ENCODE measurements around the gene CD58. TPM values are rescaled to one million over a fixed set of nuclear protein-coding genes. Genes with fewer than 3 reads are reported as not detected.
A peak's percentile ranks its signal among the peaks of the same experiment; 100 is the strongest.

CD58 gene
- polyA plus RNA-seq, 6 donors from 2014 or later: 8.6 to 14.7 (median 9.9) TPM

DNA sequence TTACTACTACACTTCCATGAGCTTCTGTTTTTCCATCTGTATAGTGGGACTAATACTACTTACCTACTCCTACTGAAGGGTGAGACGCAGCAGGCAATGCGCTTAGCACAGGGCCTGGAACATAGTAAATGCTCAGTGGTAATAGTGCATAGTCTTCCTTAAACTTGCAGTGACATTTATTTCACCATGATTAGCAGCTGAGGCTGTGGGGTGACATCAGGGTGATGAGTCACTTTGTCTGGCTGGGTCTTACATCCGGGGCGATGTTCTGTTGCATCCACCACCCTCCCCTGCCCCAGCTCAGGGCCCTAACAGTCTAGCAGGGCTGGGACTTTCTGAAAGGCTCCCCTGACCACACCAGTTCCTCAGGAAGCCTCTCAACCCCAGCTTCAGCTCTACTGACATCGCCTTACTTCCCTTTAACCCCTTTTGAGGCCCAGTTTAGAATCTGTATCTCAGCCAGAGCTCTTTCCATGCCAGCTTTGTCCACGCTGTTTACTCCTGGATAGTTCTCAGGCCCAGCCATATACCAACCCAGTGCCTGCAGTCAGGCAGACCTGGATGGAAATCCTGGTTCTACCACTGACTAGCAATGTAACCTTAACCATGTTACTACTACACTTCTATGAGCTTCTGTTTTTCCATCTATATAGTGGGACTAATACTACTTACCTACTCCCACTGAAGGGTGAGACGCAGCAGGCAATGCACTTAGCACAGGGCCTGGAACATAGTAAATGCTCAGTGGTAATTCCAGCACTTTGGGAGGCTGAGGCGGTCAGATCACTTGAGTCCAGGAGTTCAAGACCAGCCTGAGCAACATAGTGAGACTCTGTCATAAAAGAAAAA lies 66.3 kb downstream of the CD58 start:
- H3K4me1 Mint-ChIP-seq: peaks cover 29 to 37% (median 34%) of the 10 kb centered on the region in 3 donors
- peak overlapping the region; percentile 80 to 94 (median 87) for H3K27ac Mint-ChIP-seq
- H3K9me3 Mint-ChIP-seq: peaks cover 0 to 3% (median 0%) of the 10 kb centered on the region in 7 donors
- ATAC-seq (ENCODE audit: low read depth in 2 of 2) (peak; percentile 98 to 99), DNase-seq (peak; percentile 77)
- H3K36me3 Mint-ChIP-seq: no peaks in the 10 kb centered on the region
- peak overlapping the region in 4 of 8 donors; percentile 33 to 78 (median 52) for H3K4me3 Mint-ChIP-seq
- no peaks in the 10 kb centered on the region for H3K27me3 Mint-ChIP-seq

DNA sequence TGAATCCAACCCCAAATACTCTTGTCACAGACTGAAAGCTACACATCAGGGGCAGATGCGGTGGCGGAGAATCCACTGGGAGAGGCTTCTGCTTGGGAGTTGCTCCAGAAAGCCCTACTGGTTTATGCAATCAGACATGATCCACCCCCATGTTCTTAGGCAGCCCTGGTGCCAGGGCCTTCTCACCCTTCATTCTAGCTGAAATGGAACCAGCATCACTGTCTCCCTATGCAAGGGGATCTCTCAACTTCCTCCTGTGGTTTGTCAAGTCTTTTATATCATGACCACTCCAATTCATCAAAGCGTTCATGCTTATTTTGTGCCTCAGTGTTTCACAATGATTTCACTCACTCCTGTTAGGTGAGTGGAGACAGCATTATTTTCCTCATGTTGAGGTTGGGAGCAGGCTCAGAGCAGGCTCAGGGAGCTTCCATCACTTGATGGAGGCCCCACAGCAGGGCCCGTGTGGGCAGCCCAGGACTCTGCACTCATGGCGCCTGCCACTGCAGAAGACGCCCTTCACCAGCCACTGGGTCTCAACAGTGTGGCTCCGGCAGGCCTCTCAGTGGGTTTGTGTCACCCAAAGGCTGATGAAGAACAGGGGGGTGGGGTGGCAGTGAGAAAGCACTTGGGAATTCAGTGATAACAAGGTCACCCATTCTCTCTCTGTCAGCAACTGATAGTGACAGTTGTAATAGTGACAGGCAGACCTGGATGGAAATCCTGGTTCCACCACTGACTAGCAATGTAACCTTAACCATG lies 67.1 kb downstream of the CD58 start:
- Mint-ChIP-seq H3K4me1 (peaks cover 27 to 39% (median 38%) of the 10 kb centered on the region in 3 donors), H3K9me3 (peaks cover 0 to 3% (median 0%) of the 10 kb centered on the region in 7 donors), H3K4me3 (peak overlapping the region in 3 of 8 donors; percentile 22 to 29 (median 29)), H3K27me3 (no peaks in the 10 kb centered on the region), H3K36me3 (no peaks in the 10 kb centered on the region), H3K27ac (peak overlapping the region in 5 of 6 donors; percentile 64 to 93 (median 83))
- ATAC-seq (ENCODE audit: low read depth in 2 of 2): no peak
- no peak for DNase-seq

DNA sequence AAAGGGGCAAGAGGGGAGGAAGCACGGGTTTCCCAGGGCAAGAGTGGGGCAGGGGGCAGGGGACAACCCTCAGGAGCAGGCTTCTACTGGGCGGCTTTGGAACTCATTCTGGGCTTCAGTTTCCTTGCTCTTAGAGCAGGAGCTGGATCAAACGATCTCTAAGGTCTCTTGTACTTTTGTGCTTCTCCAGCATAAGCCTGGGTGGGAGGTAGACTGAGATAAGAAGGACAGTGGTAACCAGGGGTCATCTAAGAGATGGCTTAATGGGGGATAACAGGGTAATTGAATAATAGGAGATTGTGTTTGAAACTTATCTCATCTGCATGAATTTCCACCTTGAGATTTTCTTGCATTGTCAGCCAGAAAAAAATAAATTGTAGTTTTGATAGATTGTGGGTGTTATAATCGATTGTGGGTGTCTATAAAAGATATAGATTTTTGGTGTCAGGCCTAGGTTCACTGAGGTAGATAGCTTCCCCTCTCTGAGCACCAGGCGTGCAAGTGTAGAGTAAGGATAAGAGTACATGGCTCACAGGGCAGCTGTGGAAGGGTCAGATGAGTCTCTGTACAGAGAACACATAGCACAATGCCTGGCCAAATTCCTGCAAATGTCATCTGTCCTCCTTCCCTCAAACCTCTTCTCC lies 68.0 kb downstream of the CD58 start:
- H3K9me3 Mint-ChIP-seq: peaks cover 0 to 3% (median 0%) of the 10 kb centered on the region in 7 donors
- ATAC-seq (ENCODE audit: low read depth in 2 of 2) (no peak), DNase-seq (no peak)
- no peaks in the 10 kb centered on the region for H3K36me3 Mint-ChIP-seq
- H3K27me3 Mint-ChIP-seq: no peaks in the 10 kb centered on the region
- H3K4me1 Mint-ChIP-seq: peaks cover 27 to 39% (median 33%) of the 10 kb centered on the region in 3 donors
- H3K27ac Mint-ChIP-seq: peak overlapping the region in 3 of 6 donors; percentile 50 to 83 (median 75)
- H3K4me3 Mint-ChIP-seq: peak overlapping the region in 2 of 8 donors; percentile 17 to 65

- DNase-seq (no peak), ATAC-seq (ENCODE audit: low read depth in 2 of 2) (no peak)
- Mint-ChIP-seq H3K27ac (peak overlapping the region in 1 of 6 donors; percentile 83), H3K27me3 (no peaks in the 10 kb centered on the region), H3K9me3 (peaks cover 0 to 3% (median 0%) of the 10 kb centered on the region in 7 donors), H3K36me3 (no peaks in the 10 kb centered on the region), H3K4me3 (no peak overlapping the region), H3K4me1 (peaks cover 27 to 39% (median 33%) of the 10 kb centered on the region in 3 donors)
Observed at GRCh38 chr1:116501870-116502244, 69.0 kb downstream of the CD58 start.

DNA sequence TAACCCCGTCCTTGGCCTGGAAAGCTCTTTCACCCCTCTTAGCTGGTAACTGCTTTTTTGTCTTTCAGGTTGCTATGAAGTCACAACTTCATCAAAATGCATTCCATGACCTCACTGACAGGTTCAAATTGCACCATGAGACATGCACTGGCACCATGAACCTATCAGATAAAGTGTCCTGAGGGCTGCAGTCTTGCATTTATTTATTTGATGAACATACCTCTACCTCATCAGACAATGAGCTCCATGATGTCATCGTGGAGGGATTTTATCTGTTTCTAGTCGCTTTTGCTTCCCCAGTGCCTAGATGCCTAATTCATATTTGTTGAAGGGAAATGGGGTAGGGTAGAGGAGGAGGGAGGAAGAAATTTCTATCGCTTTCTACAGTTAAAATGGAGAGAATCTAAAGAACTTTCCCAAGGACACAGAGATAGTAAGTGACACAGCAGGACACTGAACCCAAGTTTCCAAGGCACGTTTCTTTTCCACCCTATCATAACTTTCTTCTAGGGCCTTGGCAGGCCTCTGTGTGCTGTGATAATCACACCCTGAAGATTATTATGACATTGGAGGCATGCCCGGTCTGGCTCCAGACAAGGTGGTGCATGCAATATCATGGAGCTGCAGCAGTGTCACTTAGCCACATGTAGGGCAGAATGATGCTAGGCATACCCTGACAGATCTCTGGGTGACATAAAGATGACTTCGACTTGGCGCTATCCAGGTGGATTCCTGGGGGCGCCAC lies 69.5 kb downstream of the CD58 start:
- H3K36me3 Mint-ChIP-seq: no peaks in the 10 kb centered on the region
- H3K4me1 Mint-ChIP-seq: peaks cover 27 to 39% (median 33%) of the 10 kb centered on the region in 3 donors
- ATAC-seq (ENCODE audit: low read depth in 2 of 2) (no peak), DNase-seq (no peak)
- peaks cover 0 to 3% (median 0%) of the 10 kb centered on the region in 7 donors for H3K9me3 Mint-ChIP-seq
- no peak overlapping the region for H3K4me3 Mint-ChIP-seq
- H3K27me3 Mint-ChIP-seq: no peaks in the 10 kb centered on the region
- peak overlapping the region in 2 of 6 donors; percentile 14 to 65 for H3K27ac Mint-ChIP-seq

DNA sequence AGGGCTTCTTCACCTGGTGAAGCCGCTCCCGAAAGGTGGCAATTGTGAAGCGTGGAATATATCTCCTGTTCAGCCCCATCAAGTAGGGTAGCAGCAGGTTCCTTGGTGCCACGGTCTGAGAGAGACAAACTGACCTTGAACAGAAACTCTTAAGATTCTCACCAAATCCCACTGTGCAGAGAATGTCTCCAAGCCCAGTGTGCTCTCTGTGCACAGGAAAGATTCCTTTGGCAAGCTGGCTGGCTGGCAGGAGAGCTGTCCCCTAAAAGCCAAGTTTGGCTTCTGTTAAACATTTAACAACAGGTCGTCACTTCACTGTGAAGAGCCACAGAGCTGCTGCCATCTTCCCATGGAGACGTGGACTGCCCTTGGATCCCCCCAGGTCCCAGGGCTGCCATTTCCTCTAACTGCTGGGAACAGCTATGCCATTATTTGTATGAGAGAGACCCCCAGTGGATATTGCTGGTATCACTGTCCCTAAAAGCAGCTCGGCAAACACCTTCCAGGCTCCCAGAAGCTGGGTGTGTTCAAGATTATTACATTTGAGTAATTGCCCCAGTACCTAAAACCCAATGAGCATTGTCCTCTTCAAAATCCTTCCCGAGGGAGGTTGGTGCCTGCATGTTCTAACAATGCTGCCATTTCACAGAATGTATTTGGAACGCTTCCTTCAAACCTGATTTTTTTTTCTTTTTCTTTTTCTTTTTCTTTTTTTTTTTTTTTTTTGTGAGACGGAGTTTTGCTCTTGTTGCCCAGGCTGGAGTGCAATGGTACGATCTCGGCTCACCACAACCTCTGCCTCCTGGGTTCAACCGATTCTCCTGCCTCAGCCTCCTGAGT lies 71.8 kb downstream of the CD58 start:
- peaks cover 14 to 26% (median 20%) of the 10 kb centered on the region in 3 donors for H3K4me1 Mint-ChIP-seq
- DNase-seq (peak; percentile 27), ATAC-seq (ENCODE audit: low read depth in 2 of 2) (peak; percentile 51 to 55)
- no peaks in the 10 kb centered on the region for H3K9me3 Mint-ChIP-seq
- H3K27me3 Mint-ChIP-seq: no peaks in the 10 kb centered on the region
- H3K4me3 Mint-ChIP-seq: no peak overlapping the region
- no peak overlapping the region for H3K27ac Mint-ChIP-seq
- H3K36me3 Mint-ChIP-seq: no peaks in the 10 kb centered on the region

DNA sequence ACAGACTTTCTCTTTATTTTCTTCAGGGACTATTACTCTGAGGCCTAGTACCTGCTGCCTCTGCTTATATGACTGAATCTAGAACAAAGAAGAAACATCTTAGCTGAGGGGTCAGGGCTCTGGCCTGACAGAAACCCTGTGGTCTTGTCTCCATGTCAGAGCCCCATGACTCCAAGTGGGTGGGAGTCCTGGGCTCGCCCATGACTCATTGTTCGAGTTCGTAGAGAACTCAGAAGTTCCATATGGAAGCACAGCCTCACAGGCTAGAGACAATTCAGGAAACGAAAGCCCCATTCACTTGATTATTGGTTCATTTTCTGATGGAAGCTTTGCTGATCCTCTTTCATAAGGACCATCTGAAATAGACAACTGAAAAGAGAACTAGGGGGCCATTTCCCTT lies 73.2 kb downstream of the CD58 start:
- DNase-seq (no peak), ATAC-seq (ENCODE audit: low read depth in 2 of 2) (no peak)
- no peaks in the 10 kb centered on the region for H3K9me3 Mint-ChIP-seq
- H3K4me3 Mint-ChIP-seq: no peak overlapping the region
- H3K27me3 Mint-ChIP-seq: no peaks in the 10 kb centered on the region
- H3K36me3 Mint-ChIP-seq: no peaks in the 10 kb centered on the region
- no peak overlapping the region for H3K27ac Mint-ChIP-seq
- peaks cover 6 to 15% (median 8%) of the 10 kb centered on the region in 3 donors for H3K4me1 Mint-ChIP-seq

- peaks cover 4 to 7% (median 5%) of the 10 kb centered on the region in 3 donors for H3K4me1 Mint-ChIP-seq
- no peak overlapping the region for H3K4me3 Mint-ChIP-seq
Observed at GRCh38 chr1:116496898-116497297, 73.9 kb downstream of the CD58 start.

DNA sequence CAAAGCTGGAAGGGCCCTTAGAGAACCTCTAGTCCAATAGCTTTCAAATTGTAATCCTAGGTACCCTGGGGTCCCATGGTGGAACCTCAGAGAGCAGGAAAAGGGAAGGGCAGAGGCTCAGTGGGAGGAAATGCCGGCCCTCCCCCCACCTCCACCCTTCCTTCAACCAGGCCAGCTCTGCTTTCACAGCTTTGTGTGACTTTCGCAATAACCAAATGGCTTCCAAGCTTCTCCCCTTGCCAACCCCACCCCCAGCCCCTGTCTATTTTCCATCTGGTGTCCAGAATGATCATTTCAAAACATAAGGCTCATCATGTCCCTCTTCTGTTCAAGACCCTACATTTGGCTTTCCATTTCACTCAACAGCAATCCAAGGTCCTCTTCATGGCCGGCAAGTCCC lies 74.4 kb downstream of the CD58 start:
- no peak for ATAC-seq (ENCODE audit: low read depth in 2 of 2)
- Mint-ChIP-seq H3K9me3 (no peaks in the 10 kb centered on the region), H3K4me1 (peaks cover 4 to 6% (median 5%) of the 10 kb centered on the region in 3 donors), H3K36me3 (no peaks in the 10 kb centered on the region), H3K4me3 (no peak overlapping the region), H3K27me3 (no peaks in the 10 kb centered on the region), H3K27ac (no peak overlapping the region)
- DNase-seq: no peak

More at GRCh38 chr1:116496898-116497297, 73.9 kb downstream of the CD58 start:
- Mint-ChIP-seq H3K36me3 (no peaks in the 10 kb centered on the region), H3K9me3 (no peaks in the 10 kb centered on the region), H3K27me3 (no peaks in the 10 kb centered on the region), H3K27ac (no peak overlapping the region)
- DNase-seq: no peak
- no peak for ATAC-seq (ENCODE audit: low read depth in 2 of 2)

- Mint-ChIP-seq H3K4me1 (peaks cover 4 to 6% (median 5%) of the 10 kb centered on the region in 3 donors), H3K27me3 (no peaks in the 10 kb centered on the region), H3K9me3 (no peaks in the 10 kb centered on the region), H3K27ac (no peak overlapping the region), H3K36me3 (no peaks in the 10 kb centered on the region), H3K4me3 (no peak overlapping the region)
- ATAC-seq (ENCODE audit: low read depth in 2 of 2) (no peak), DNase-seq (no peak)
Observed at GRCh38 chr1:116495535-116495934, 75.3 kb downstream of the CD58 start.

GRCh38 chr1:116494745-116495144 lies 76.1 kb downstream of the CD58 start:
- H3K27ac Mint-ChIP-seq: no peak overlapping the region
- H3K9me3 Mint-ChIP-seq: no peaks in the 10 kb centered on the region
- no peak overlapping the region for H3K4me3 Mint-ChIP-seq
- H3K27me3 Mint-ChIP-seq: no peaks in the 10 kb centered on the region
- no peaks in the 10 kb centered on the region for H3K36me3 Mint-ChIP-seq
- ATAC-seq (ENCODE audit: low read depth in 2 of 2) (no peak), DNase-seq (no peak)
- peaks cover 4 to 6% (median 5%) of the 10 kb centered on the region in 3 donors for H3K4me1 Mint-ChIP-seq

- H3K9me3 Mint-ChIP-seq: no peaks in the 10 kb centered on the region
- no peak overlapping the region for H3K27ac Mint-ChIP-seq
- no peaks in the 10 kb centered on the region for H3K36me3 Mint-ChIP-seq
- H3K27me3 Mint-ChIP-seq: no peaks in the 10 kb centered on the region
- H3K4me1 Mint-ChIP-seq: peaks cover 4 to 6% (median 5%) of the 10 kb centered on the region in 3 donors
- no peak overlapping the region for H3K4me3 Mint-ChIP-seq
- ATAC-seq (ENCODE audit: low read depth in 2 of 2): no peak
- no peak for DNase-seq
Observed at GRCh38 chr1:116494353-116494692, 76.5 kb downstream of the CD58 start.
